ENCODE results near the gene PUS7.
"Not testable (repeated sequence)": the region's sequence is repeated elsewhere in the genome, so short reads cannot be mapped to it uniquely, and the experiment has no call there.

The PUS7 gene, protein sequence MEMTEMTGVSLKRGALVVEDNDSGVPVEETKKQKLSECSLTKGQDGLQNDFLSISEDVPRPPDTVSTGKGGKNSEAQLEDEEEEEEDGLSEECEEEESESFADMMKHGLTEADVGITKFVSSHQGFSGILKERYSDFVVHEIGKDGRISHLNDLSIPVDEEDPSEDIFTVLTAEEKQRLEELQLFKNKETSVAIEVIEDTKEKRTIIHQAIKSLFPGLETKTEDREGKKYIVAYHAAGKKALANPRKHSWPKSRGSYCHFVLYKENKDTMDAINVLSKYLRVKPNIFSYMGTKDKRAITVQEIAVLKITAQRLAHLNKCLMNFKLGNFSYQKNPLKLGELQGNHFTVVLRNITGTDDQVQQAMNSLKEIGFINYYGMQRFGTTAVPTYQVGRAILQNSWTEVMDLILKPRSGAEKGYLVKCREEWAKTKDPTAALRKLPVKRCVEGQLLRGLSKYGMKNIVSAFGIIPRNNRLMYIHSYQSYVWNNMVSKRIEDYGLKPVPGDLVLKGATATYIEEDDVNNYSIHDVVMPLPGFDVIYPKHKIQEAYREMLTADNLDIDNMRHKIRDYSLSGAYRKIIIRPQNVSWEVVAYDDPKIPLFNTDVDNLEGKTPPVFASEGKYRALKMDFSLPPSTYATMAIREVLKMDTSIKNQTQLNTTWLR

DNA sequence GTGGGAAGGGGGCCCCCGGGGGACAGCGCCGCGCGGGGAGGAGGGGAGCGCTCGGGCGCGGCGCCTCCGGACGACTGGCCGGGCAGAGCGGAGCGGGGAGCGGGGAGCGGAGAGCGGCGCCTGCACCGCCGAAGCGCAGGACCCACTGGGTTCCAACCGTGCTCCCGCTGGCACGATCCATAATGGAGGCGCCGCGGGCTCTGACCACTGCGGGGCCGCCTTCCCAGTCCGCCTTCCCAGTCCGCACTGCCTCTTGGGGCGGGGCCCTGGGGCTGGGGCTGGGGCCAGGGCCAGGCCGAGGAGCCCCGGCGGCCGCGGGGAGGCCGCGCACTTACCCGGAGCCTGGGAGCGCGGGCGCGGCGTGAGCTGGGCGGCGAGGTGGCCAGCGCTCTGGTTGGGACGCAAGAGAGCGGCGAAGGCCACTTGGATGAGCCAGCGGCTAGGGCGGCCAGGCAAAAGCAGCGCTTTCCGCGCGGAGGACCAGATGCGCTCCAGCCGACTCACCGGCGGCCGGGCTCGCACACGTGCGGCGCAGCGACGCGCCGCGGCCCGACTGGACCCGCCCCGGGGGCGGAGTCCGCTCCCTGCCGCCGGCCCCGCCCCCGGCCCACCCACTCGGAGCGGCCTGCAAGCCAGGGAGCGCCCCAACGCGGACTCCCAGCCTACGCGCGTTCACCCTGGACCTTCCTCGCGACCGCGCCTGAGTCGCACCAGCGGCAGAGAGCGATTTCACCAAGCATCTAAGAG is at the start of gene PUS7:
PUS7 (minus strand) TSS at position 555 of the 747 bp plus-strand sequence. CDS start 13,759 bp downstream, outside the sequence.
- peak; percentile 80 for DNase-seq

DNA sequence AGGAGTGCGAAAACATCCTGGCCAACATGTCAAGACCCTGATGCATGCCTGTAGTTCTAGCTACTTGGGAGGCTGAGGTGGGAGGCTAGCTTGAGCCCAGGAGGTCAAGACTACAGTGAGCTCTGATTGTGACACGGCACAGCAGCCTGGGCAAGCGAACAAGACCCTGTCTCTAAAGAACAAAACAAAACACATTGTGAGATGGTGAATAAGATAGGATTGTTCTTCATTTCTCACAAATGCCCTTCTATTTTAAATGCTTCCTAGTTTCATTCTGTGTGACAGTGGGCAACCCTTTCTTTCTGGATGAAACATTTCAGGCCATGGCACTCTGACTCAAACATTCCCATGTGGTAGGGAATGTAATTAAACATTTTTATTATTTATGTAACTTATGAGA is 45.8 kb upstream of the PUS7 start:
- DNase-seq, result no peak

DNA sequence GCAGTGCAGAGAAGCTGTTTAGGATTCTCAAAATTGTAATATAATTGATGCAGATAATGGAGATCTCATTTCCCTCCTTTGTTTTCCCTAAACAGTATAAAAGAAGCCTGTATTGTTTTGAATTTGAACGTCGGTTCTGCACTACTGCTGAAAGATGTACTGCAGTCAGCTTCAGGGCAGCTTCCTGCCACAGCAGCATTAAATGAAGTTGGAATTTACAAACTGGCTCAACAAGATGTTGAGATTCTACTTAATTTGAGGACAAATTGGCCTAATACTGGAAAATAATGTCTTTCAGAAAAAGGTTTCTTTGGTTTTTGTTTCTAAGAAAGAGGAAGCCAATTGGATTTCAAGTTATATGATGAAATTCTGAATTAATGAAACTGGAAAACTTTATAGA is 45.0 kb upstream of the PUS7 start:
- DNase-seq, result no peak

DNA sequence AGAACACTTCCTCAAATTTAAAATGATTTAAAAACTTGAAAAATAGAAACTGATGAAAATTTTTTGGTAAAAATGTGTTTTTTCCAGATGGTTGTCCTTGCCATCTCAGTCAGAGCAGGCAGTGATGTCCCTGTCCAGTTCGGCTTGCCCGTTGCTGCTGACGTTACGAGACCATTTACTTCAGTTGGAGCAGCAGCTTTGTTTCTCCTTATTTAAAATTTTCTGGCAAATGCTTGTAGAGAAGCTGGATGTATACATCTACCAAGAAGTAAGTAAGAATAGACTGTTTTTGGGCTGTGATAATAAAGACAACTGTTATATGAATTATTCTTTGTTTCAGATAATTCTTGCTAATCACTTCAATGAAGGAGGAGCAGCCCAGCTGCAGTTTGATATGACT is 43.1 kb upstream of the PUS7 start:
- DNase-seq, result no peak

DNA sequence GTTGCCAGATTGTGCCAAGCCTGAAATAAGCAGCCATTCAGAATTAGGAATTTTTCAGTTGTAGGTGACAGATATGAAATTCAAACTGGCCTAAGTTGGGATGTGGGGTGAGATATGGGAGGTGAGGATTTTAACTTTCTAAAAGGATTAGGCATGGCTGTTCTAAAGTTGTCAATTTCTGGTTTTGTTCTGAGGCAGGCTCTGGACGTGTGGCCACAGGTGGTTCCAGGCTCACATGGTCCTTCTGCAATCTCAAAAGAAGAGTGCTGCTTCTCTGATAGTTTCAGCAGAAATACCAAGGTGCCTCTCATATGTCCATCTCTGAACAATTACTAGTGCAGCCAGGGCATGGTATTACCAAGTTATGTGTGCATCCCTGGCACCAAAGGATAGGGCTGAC is 37.9 kb upstream of the PUS7 start:
- no peak for DNase-seq

DNA sequence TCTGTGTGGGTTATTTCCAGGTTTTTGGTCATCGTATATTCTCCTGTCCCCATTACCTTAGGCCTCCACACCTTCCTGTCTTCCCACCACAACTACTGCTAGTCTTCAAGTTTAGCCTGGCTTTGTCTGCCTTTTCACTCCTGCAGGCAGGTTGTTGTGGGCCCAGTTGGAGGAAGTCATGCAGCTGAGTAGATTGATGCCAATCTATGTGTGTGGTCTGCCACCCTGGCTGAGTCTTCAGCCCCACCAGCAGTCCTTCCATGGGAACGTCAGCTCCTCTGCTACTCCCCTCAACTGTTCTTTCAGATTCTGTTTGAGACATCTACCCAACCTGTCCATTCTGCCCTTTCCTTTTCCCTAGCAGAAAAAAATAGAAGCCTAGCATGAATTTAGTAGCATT is 16.3 kb upstream of the PUS7 start:
- DNase-seq, result no peak

DNA sequence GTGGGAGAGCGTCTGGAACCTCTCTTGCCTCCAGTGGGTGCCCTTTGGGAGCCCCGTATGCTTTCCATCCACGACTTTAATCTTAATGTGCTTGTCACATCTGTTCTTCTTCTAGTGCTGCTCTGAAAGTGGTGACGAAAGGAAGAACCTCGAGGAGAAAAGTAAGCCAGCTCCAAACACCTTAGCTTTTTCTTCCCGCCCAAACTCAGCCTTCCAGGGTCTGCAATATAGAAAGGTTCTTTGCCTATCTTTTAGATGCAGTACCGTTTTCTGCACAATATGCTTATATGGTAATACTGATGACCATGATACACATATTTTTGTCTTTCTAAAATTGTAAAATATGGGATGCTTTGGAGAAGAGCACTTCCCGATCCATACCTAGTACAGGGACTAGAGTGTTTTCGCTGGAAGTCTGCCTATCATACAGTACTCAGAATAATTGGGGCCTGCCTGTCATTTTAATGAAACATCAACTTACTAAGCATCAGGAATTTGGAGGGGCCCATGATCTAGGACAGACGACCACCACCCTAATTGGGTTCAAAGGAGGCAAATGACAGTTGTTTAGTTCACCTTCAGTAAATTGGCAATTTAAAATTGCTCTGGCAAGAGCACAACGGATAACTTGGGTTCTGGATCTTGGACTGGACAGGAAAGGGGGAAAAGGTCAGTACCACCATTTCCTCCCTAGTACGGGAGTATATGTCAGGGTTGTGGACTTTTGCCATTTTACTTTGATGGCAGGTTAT is 10.8 kb upstream of the PUS7 start:
- DNase-seq, result no peak

DNA sequence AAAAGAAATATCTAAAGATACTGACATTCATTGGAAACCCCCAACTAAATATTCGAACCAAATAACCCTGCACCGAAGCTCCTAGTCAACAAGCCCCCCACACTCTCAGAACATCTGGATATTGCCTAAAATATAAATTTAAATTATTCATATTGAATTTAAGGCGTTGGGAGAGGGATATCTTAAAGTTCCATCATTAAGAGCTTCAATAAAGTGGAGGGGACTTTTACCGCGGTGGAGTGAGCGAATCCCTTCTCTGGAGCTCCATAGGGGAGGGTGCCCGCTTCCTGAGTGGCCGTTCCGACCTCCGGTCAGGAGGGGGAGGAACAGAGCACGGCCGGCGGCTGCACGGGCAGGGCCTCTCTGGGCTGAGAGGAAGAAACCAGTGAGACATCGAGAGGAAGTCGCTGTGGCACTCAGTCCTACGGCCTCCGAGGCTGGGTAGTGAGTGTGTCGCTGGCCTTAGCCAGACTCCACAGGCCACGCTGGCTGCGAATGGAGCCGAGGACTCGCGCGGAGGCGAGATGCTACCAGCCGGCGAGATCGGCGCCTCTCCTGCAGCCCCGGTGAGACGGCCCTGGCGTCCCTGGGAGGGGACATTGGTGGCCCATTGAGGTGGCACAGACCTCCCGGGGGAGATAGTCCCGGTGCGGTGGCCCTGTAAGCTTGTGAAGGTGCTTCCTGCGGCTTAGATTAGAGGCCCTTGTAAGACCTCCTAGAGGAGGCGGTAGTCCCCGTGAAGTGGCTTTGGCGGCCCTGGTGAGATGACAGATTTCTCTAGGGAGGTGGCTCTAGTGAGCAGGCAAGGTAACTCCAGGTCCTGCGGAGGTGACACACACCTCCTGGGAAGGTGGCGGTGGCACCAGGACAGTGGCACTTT is 10.0 kb upstream of the PUS7 start, which contains the start of gene RINT1:
RINT1 (plus strand) TSS at position 410 of the 880 bp plus-strand sequence; CDS start at position 525, 115 bp downstream.
- peak; percentile 90 for DNase-seq

DNA sequence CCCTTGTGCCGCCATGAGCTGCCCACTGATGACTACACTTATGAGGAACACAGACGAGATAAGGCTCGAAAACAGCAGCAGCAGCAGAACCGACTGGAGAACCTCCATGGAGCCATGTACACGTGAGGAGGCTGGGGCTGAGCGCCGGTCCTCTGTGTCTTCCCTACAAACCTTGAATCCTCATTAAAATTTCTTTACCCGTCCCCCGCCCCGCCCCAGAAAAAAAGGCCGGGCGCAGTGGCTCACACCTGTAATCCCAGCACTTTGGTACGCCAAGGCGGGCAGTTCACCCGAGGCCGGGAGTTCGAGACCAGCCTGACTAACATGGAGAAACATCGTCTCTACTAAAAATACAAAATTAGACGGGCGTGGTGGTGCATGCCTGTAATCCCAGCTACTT is 8.5 kb upstream of the PUS7 start:
- DNase-seq, result no peak

DNA sequence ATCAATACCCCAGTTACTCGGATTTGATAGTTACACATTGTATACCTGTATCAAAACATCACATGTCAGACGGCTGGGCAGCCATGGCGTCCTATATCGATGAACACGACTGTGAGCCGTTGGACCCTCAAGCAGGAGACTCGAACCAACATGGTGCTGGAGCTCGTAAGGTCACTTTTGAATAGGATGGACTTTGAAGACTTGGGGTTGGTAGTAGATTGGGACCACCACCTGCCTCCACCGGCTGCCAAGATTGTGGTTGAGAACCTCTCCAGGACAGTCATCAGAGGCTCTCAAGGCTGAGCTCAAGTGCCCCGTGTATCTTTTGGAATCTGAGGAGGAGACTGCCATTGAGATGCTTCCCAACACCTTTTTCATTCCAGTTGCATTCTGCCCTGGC is 8.1 kb upstream of the PUS7 start:
- no peak for DNase-seq

DNA sequence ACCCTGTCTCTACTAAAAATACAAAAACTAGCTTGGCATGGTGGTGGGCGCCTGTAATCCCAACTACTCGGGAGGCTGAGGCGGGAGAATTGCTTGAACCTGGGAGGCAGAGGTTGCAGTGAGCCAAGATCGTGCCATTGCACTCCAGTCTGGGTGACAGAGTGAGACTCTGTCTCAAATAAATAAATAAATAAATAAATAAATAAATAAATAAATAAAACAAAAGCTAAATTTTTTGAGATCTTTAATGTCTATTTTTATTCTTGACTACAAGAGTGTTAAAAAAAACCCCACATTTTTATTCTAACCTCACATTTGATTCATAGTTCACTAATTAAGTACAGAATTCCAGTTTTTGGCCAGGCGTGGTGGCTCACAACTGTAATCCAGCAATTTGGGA is 5.7 kb upstream of the PUS7 start:
- not testable (repeated sequence) for DNase-seq

DNA sequence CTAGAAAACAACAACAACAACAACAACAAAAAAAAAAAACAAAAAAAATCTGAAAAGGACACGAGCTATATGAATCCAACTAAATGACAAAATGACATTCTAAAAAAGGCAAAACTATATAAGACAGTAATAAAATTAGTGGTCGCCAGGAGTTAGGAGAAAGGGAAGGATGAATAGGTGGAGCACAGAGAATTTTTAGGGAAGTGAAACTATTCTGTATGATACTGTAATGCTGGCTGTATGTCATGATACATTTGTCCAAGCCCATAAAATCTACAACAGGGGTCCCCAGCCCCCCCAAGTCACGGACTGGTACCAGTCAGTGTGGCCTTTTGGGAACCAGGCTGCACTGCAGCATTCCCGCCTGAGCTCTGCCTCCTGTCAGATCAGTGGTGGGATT is 2.8 kb upstream of the PUS7 start:
- no peak for DNase-seq

DNA sequence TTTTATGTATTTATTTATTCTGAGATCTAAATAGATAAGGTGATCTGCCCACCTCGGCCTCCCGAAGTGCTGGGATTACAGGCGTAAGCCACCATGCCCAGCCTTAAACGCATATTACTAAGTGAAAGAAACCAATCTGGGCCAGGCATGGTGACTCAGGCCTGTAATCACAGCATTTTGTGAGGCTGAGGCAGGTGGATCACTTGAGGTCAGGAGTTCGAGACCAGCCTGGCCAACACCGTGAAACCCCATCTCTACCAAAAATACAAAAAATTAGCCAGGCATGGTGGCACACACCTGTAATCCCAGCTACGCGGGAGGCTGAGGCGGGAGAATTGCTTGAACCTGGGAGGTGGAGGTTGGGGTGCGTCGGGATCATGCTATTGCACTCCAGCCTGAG is 2.4 kb upstream of the PUS7 start:
- not testable (repeated sequence) for DNase-seq

DNA sequence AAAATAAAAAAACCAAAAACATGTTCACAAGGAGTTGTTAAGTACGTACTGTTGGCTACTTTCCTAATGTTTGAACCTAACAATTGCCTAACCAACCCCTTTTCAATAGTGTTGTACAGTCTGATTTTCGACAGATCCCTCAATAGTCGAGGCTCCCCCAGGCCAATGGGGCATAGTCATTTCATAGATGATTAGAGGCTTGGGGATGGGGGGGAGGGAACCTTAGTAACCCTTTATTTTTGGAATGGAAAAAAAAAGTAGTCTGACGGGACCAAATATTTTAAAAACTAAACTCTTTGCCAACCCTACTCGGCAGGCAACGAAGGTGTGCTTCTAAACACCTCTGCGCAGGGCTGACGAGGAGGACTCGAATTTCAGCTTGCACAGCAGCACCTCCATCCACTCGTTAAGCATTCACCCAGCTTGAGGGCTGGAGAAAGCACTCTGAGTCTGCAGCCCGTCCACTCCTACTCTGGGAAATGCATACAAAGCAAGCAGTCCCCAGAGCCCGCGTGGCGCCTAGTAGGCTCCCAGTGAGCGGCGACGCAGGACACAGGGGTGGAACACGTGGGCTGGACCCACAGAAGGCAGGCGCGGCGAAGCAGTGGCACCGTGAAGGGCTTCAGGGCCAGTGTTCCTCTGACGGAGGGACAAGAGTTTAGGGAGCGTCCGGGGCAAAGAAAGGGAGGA is 899 bp downstream of the PUS7 start:
- DNase-seq, result peak; percentile 63

DNA sequence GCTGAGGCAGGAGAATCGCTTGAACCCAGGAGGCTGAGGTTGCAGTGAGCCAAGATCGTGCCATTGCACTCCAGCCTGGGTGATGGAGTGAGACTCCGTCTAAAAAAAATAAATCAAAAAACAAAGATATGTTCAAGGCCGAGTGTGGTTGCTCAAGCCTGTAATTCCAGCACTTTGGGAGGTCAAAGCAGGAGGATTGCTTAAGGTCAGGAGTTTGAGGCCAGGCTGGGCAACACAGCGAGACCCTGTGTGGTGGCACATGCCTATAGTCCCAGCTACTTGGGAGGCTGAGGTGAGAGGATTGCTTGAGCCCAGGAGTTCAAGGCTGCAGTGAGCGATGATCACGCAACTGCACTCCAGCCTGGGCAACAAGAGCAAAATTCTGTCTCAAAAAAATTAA is 1.5 kb downstream of the PUS7 start:
- DNase-seq, result not testable (repeated sequence)

DNA sequence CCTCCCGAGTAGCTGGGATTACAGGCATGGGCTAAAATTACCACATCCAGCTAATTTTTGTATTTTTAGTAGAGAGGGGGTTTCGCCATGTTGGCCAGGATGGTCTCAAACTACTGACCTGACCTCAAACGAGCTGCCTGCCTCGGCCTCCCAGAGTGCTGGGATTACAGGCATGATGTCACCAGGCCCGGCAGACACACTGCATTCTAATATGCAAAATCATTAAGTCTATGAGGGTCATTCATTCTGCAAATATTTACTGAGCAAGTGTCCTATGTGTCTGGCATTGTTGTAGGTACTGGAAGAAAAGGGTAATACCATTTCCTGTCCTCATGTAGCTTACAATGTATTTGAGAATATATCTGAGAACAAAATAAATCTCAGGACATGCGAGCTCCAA is 2.7 kb downstream of the PUS7 start:
- DNase-seq, result no peak

DNA sequence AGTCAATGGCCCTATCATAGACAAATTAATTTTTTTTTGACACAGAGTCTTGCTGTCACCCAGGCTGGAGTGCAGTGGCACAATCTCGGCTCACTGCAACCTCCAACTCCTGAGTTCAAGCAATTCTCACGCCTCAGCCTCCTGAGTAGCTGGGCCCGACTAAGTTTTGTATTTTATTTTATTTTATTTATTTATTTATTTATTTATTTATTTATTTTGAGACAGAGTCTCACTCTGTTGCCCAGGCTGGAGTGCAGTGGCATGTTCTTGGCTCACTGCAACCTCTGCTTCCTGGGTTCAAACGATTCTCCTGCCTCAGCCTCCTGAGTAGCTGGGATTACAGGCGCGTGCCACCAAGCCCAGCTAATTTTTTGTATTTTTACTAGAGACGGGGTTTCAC is 6.5 kb downstream of the PUS7 start:
- not testable (repeated sequence) for DNase-seq

DNA sequence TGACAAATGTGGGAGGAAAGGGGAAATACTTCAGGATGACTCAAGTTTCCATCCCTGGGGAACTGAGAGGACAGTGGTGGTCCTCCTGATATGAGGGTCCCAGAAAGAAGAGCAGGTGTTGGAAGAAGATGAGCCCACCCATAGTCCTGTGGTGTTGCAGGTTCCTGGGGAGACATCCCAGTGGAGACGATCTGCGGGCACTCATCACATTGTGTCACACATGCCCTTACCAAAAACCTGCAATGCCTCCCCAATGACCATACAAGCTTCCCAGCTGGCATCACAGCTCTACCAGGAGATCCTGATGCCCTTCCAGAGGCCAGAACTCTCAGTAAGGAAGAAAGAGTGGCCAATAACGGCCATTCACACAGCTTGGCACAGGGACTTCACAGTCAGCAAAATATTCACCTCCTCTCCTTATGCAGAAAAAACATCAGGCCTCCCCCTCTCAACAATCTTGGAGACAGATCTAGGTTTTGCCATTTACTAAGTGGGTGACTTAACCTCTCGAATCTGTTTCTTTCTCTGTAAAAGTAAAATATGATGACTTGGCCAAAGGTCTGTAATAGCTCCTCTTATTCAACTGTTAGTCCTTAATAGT is 9.0 kb downstream of the PUS7 start:
- no peak for DNase-seq

DNA sequence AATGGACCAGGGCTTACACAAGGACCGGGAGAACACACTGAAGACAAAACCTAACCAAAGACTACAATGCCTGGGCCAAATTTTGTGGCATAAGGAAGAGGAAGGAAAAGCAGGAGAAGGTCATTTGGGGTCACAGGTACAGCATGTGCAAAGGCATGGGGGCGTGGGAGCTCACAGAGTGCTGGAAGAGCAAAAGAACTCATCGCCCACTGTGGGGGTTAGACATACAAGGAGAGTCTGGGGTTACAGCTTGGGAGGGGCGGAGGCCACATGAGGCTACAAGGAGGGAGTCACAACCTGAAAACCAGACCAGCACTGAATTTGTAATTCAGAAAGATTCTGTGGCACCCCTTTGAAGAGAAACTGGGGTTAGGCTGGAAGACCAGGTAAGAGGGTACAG is 9.7 kb downstream of the PUS7 start:
- DNase-seq, result no peak

DNA sequence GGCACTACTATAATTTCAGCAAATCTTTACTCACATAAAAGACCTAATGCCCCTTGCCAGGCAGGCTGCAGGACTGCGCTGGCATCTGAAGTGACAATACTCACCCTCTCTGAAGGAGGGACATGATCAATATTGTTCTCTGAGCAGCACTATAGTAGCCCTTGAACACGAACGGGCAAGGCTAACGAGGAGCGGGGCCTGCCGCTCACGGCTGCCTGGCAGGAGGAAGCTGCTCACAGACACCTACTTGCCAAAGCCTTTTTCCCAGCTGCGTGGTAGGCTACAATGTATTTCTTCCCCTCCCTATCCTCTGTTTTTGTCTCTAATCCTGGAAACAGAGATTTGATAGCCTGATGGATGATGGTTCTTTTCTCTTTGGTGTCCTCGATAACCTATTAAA is 19.9 kb downstream of the PUS7 start:
- no peak for DNase-seq

DNA sequence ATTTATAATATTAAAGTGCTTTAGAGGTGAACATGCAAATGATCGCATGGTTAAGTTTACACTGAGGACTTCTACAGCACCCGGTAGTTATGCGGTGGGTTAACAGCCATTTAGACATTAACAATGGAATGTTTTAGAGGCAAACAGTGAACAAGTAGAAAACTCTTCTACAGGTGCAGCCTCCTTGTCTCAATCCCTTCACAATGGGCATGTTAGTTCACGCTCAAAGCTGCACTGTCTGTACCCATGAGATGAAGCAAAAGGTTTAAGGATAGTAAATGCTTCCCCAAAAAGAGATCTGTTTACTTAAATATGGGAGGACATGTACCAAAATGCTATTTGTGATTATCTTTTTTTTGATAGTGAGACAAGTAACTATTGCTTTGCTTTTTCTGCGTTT is 25.1 kb downstream of the PUS7 start:
- no peak for DNase-seq
